Right lobe of liver (tissue), 4 donors: ENCODE measurements around the gene CSF1R.

Experiments
- POLR2A ChIP-seq: fragments of 450-650 bp; IDR thresholded peaks from one replicate; pipeline ENCODE4 v1.6.1; 2017; ENCODE audit warnings: antibody characterized with exemption, mild to moderate bottlenecking
- TF ChIP-seq, protein P1 (sequence below), 4 donors: fragments of 200-600 bp in 3 of 4; fragments of 450-650 bp in 1 of 4; IDR thresholded peaks; one replicate each; pipeline versions ENCODE4 v1.5.1 to v1.8.0; 2016 to 2022; ENCODE audit warnings: antibody characterized with exemption in 4 of 4, mild to moderate bottlenecking in 2 of 4
- donor health status: DM: no; HTN: no; CAD: no.
- donor health status: DM: no; HTN: no; CAD: no.
- donor health status: DM: no; HTN: yes; CAD: no.

- TF ChIP-seq, protein P1, sequence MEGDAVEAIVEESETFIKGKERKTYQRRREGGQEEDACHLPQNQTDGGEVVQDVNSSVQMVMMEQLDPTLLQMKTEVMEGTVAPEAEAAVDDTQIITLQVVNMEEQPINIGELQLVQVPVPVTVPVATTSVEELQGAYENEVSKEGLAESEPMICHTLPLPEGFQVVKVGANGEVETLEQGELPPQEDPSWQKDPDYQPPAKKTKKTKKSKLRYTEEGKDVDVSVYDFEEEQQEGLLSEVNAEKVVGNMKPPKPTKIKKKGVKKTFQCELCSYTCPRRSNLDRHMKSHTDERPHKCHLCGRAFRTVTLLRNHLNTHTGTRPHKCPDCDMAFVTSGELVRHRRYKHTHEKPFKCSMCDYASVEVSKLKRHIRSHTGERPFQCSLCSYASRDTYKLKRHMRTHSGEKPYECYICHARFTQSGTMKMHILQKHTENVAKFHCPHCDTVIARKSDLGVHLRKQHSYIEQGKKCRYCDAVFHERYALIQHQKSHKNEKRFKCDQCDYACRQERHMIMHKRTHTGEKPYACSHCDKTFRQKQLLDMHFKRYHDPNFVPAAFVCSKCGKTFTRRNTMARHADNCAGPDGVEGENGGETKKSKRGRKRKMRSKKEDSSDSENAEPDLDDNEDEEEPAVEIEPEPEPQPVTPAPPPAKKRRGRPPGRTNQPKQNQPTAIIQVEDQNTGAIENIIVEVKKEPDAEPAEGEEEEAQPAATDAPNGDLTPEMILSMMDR (IDR thresholded peaks at IDR 0.05), result no peak
- no peak for TF ChIP-seq POLR2A
Observed at GRCh38 chr5:150057511-150057910, 28.8 kb downstream of the CSF1R start.
